Kidney (tissue), 14 donors: ENCODE measurements around the gene NFKB1. TPM values are rescaled to one million over a fixed set of nuclear protein-coding genes. Genes with fewer than 3 reads are reported as not detected.

Experiments
- DNase-seq, 5 donors: peaks; one replicate each; pipeline ENCODE4 v3.0.0-alpha.2; 2013 to 2020
- FAIRE-seq: peaks from 2 replicates; lab custom pipeline; 2012; peaks lifted over from hg19 to GRCh38; lab: Jason Lieb, UNC
- H3K27ac ChIP-seq, 2 donors: one replicate each; pipeline ENCODE4 v1.7.0; 2013; ENCODE audit warnings: low read depth in 2 of 2, low read length in 2 of 2, inconsistent platforms in 1 of 2
- H3K27me3 ChIP-seq: one replicate; pipeline ENCODE4 v1.7.1; 2013; ENCODE audit warnings: low read length, inconsistent platforms; ENCODE audit not compliant: control insufficient read depth, insufficient read depth
- H3K36me3 ChIP-seq, 3 donors: one replicate each; pipeline versions ENCODE4 v1.7.0 to v1.7.1; 2013; ENCODE audit warnings: low read length in 3 of 3, control low read depth in 1 of 3, inconsistent platforms in 1 of 3; ENCODE audit not compliant: insufficient read depth in 3 of 3, control insufficient read depth in 2 of 3
- H3K4me1 ChIP-seq, 3 donors: one replicate each; pipeline versions ENCODE4 v1.7.0 to v1.7.1; 2013; ENCODE audit warnings: low read length in 3 of 3, inconsistent platforms in 1 of 3, low read depth in 1 of 3; ENCODE audit not compliant: control insufficient read depth in 2 of 3, insufficient read depth in 2 of 3
- H3K4me3 ChIP-seq, 3 donors: one replicate each; pipeline versions ENCODE4 v1.7.0 to v1.8.1; 2013; ENCODE audit warnings: low read length in 3 of 3, control low read depth in 1 of 3, inconsistent platforms in 1 of 3
- H3K9ac ChIP-seq, 3 donors: one replicate each; pipeline versions ENCODE4 v1.7.0 to v1.7.1; 2013; ENCODE audit warnings: low read length in 3 of 3, control low read depth in 1 of 3, inconsistent platforms in 1 of 3
- H3K9me3 ChIP-seq, 3 donors: one replicate each; pipeline versions ENCODE4 v1.7.0 to v1.7.1; 2013; ENCODE audit warnings: low read length in 3 of 3, control low read depth in 1 of 3, inconsistent platforms in 1 of 3; ENCODE audit not compliant: control insufficient read depth in 2 of 3, insufficient read depth in 1 of 3
- CTCF ChIP-seq: IDR thresholded peaks from 3 replicates; pipeline ENCODE4 v1.5.1; 2012; ENCODE audit warnings: mild to moderate bottlenecking, moderate library complexity, borderline replicate concordance; ENCODE audit not compliant: insufficient read depth; ENCODE audit errors: extremely low read depth
- intact Hi-C: fragments of 100-400 bp; cut with DNase I; formaldehyde crosslinking; loops from one replicate; pipeline ENCODE4 v1.11.1; 2022
- polyA plus RNA-seq: library from polyadenylated mRNA; stranded (reverse); fragments of 350-450 nt; fragmentation: Illumina TruSeq; extraction: RNeasy Lipid Tissue Mini Kit (QIAGEN cat#74804); gene quantifications from one replicate; pipeline ENCODE4 v1.2.3, GENCODE V29; 2014; ENCODE audit warnings: low read depth, low replicate concordance; ENCODE audit not compliant: insufficient read depth
- total RNA-seq: library from RNA; stranded (reverse); fragmentation: NEBNext Ultra II Directional; extraction: Animal tissue kit (Norgen Biotek cat#: 25700); gene quantifications from one replicate; pipeline ENCODE4 v1.2.1, GENCODE V29; 2021
- donor health status: control.
- donor health status: control.
- donor health status: control.
- donor health status: control.
- donor health status: control.
- donor health status: DM: yes; HTN: yes; CAD: no.
- donor health status: Normal renal cell carcinoma (clear cell type).

The NFKB1 gene
- total and polyA plus RNA-seq, 2 donors from 2014 or later = 10.1 to 56.9 TPM

DNA sequence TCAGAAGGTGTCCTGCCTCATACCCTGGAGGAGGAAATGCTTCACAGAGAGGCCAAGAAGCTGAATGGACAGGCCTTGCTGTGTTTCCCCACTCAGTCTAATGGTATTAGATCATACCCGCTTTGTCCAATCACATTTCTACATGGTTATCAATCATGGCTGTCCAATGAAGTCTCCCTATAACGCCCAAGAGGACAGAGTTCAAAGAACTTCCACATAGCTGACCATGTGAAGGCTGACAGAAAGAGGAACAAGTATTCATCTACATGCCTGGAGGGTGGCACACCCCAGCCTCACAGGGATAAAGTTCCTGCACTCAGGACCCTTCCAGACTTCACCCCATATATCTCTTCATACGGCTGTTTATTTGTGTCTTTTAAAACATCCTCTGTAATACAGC is 136.2 kb downstream of the NFKB1 start:
- no peak for DNase-seq

GRCh38 chr4:102638621-102639020 is 137.5 kb downstream of the NFKB1 start:
- no peaks in the 10 kb centered on the region for H3K4me1 ChIP-seq

More for the DNA sequence above, 136.2 kb downstream of the NFKB1 start:
- no peak for TF ChIP-seq CTCF
- intact Hi-C loops = no loop called here
- Histone ChIP-seq H3K27me3 (no peaks in the 10 kb centered on the region), H3K4me3 (no peak overlapping the region), H3K36me3 (peaks cover 0 to 11% (median 8%) of the 10 kb centered on the region in 3 donors), H3K4me1 (no peaks in the 10 kb centered on the region), H3K27ac (no peak overlapping the region), H3K9me3 (no peaks in the 10 kb centered on the region), H3K9ac (no peak overlapping the region)
- no peak for FAIRE-seq

GRCh38 chr4:102639598-102639997 is 138.4 kb downstream of the NFKB1 start:
- TF ChIP-seq CTCF = no peak
- intact Hi-C loops = no loop called here
- H3K27ac ChIP-seq = no peak overlapping the region
- no peak for DNase-seq
- H3K9me3 ChIP-seq = no peaks in the 10 kb centered on the region
- no peak for FAIRE-seq
- H3K4me3 ChIP-seq = no peak overlapping the region
- no peaks in the 10 kb centered on the region for H3K27me3 ChIP-seq
- H3K4me1 ChIP-seq = no peaks in the 10 kb centered on the region
- H3K9ac ChIP-seq = no peak overlapping the region
- peaks cover 0 to 11% (median 5%) of the 10 kb centered on the region in 3 donors for H3K36me3 ChIP-seq

More at GRCh38 chr4:102638621-102639020, 137.5 kb downstream of the NFKB1 start:
- no peak for TF ChIP-seq CTCF
- Histone ChIP-seq H3K27me3 (no peaks in the 10 kb centered on the region), H3K9ac (no peak overlapping the region), H3K4me3 (no peak overlapping the region), H3K27ac (no peak overlapping the region), H3K36me3 (peaks cover 0 to 11% (median 8%) of the 10 kb centered on the region in 3 donors), H3K9me3 (no peaks in the 10 kb centered on the region)
- FAIRE-seq (no peak), DNase-seq (no peak)
- intact Hi-C loops = no loop called here

- Histone ChIP-seq H3K9ac (no peak overlapping the region), H3K4me3 (no peak overlapping the region), H3K9me3 (no peaks in the 10 kb centered on the region), H3K27me3 (no peaks in the 10 kb centered on the region), H3K27ac (no peak overlapping the region), H3K36me3 (peaks cover 0 to 11% (median 5%) of the 10 kb centered on the region in 3 donors), H3K4me1 (no peaks in the 10 kb centered on the region)
- no peak for FAIRE-seq
- intact Hi-C loops = no loop called here
- DNase-seq = no peak
- TF ChIP-seq CTCF = no peak
These were observed 139.5 kb downstream of the NFKB1 start for GRCh38 chr4:102640669-102641068.
